ENCODE data around the gene SGSM2.

Gene SGSM2

GRCh38 chr17:2304931-2305330 is 32.4 kb upstream of the SGSM2 start:
- TF ChIP-seq USF1 (IDR thresholded peaks at IDR 0.05) (no peak), REST (IDR thresholded peaks at IDR 0.05; ENCODE audit: low read depth) (no peak), FOXM1 (IDR thresholded peaks at IDR 0.05; ENCODE audit: borderline replicate concordance, low read depth) (no peak), MAX (IDR thresholded peaks at IDR 0.05) (no peak), ZBTB7A (IDR thresholded peaks at IDR 0.05; ENCODE audit: low read depth) (no peak), YY1 (IDR thresholded peaks at IDR 0.05; ENCODE audit: low read depth) (no peak), TAF1 (IDR thresholded peaks at IDR 0.05; ENCODE audit: low read depth) (no peak), CEBPB (IDR thresholded peaks at IDR 0.05) (no peak), CREB1 (IDR thresholded peaks at IDR 0.05; ENCODE audit: low read depth) (no peak), EGR1 (IDR thresholded peaks at IDR 0.05) (no peak), TEAD4 (IDR thresholded peaks at IDR 0.05) (no peak), TCF12 (IDR thresholded peaks at IDR 0.05; ENCODE audit: low read depth) (no peak), EP300 (IDR thresholded peaks at IDR 0.05; ENCODE audit: borderline replicate concordance) (no peak), NFIC (IDR thresholded peaks at IDR 0.05) (no peak)

GRCh38 chr17:2309338-2310154 is 27.8 kb upstream of the SGSM2 start:
- TF ChIP-seq TCF12 (IDR thresholded peaks at IDR 0.05; ENCODE audit: low read depth): no peak
- no peak for TF ChIP-seq EGR1 (IDR thresholded peaks at IDR 0.05)
- TF ChIP-seq MAX (IDR thresholded peaks at IDR 0.05): no peak
- no peak for TF ChIP-seq ZBTB7A (IDR thresholded peaks at IDR 0.05; ENCODE audit: low read depth)
- TF ChIP-seq TAF1 (IDR thresholded peaks at IDR 0.05; ENCODE audit: low read depth): no peak
- TF ChIP-seq USF1 (IDR thresholded peaks at IDR 0.05): no peak
- no peak for TF ChIP-seq REST (IDR thresholded peaks at IDR 0.05; ENCODE audit: low read depth)
- no peak for TF ChIP-seq YY1 (IDR thresholded peaks at IDR 0.05; ENCODE audit: low read depth)
- TF ChIP-seq FOXM1 (IDR thresholded peaks at IDR 0.05; ENCODE audit: borderline replicate concordance, low read depth): no peak

GRCh38 chr17:2312736-2313135 is 24.6 kb upstream of the SGSM2 start:
- TF ChIP-seq ZBTB7A (IDR thresholded peaks at IDR 0.05; ENCODE audit: low read depth) (no peak), YY1 (IDR thresholded peaks at IDR 0.05; ENCODE audit: low read depth) (no peak), TEAD4 (IDR thresholded peaks at IDR 0.05) (no peak), EP300 (IDR thresholded peaks at IDR 0.05; ENCODE audit: borderline replicate concordance) (no peak), REST (IDR thresholded peaks at IDR 0.05; ENCODE audit: low read depth) (no peak), CREB1 (IDR thresholded peaks at IDR 0.05; ENCODE audit: low read depth) (no peak), CEBPB (IDR thresholded peaks at IDR 0.05) (no peak), TCF12 (IDR thresholded peaks at IDR 0.05; ENCODE audit: low read depth) (no peak), USF1 (IDR thresholded peaks at IDR 0.05) (no peak), RAD21 (IDR thresholded peaks at IDR 0.05; ENCODE audit: low read depth) (no peak), TAF1 (IDR thresholded peaks at IDR 0.05; ENCODE audit: low read depth) (no peak), EGR1 (IDR thresholded peaks at IDR 0.05) (no peak), NFIC (IDR thresholded peaks at IDR 0.05) (no peak), MAX (IDR thresholded peaks at IDR 0.05) (no peak), FOXM1 (IDR thresholded peaks at IDR 0.05; ENCODE audit: borderline replicate concordance, low read depth) (no peak)

Measured in Ishikawa (cell line).